ENCODE results near the gene LBH. TPM values are rescaled to one million over a fixed set of nuclear protein-coding genes. Genes with fewer than 3 reads are reported as not detected.

The LBH gene
- total and polyA plus RNA-seq, 7 donors = 4.2 to 51.8 (median 20.0) TPM

GRCh38 chr2:30280596-30281434, 49.5 kb downstream of the LBH start:
- no peaks in the 10 kb centered on the region for H3K27me3 ChIP-seq
- H3K9me3 ChIP-seq = no peaks in the 10 kb centered on the region
- H3K4me1 ChIP-seq = peaks cover 0 to 8% (median 2%) of the 10 kb centered on the region in 4 donors
- 87 to 92% methylated on average over 8 of the region's 8 CpGs for WGBS, 2 donors
- H3K4me3 ChIP-seq = no peak overlapping the region
- DNase-seq = no peak
- TF ChIP-seq EP300 (IDR thresholded peaks at IDR 0.05) (no peak), POLR2A (IDR thresholded peaks at IDR 0.05) (no peak), POLR2AphosphoS5 (IDR thresholded peaks at IDR 0.05) (no peak)
- TF ChIP-seq, protein P1, sequence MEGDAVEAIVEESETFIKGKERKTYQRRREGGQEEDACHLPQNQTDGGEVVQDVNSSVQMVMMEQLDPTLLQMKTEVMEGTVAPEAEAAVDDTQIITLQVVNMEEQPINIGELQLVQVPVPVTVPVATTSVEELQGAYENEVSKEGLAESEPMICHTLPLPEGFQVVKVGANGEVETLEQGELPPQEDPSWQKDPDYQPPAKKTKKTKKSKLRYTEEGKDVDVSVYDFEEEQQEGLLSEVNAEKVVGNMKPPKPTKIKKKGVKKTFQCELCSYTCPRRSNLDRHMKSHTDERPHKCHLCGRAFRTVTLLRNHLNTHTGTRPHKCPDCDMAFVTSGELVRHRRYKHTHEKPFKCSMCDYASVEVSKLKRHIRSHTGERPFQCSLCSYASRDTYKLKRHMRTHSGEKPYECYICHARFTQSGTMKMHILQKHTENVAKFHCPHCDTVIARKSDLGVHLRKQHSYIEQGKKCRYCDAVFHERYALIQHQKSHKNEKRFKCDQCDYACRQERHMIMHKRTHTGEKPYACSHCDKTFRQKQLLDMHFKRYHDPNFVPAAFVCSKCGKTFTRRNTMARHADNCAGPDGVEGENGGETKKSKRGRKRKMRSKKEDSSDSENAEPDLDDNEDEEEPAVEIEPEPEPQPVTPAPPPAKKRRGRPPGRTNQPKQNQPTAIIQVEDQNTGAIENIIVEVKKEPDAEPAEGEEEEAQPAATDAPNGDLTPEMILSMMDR (IDR thresholded peaks at IDR 0.05) = no peak
- intact Hi-C loops (cut with DNase I) = no loop called here
- no peak overlapping the region for H3K27ac ChIP-seq
- no peaks in the 10 kb centered on the region for H3K36me3 ChIP-seq

GRCh38 chr2:30282081-30282480, 50.7 kb downstream of the LBH start:
- H3K27ac ChIP-seq = no peak overlapping the region
- H3K27me3 ChIP-seq = no peaks in the 10 kb centered on the region
- no peak overlapping the region for H3K4me3 ChIP-seq
- DNase-seq = no peak
- intact Hi-C loops (cut with DNase I) = no loop called here
- no peak for TF ChIP-seq POLR2AphosphoS5 (IDR thresholded peaks at IDR 0.05)
- no peak for TF ChIP-seq EP300 (IDR thresholded peaks at IDR 0.05)
- TF ChIP-seq, protein P1 (IDR thresholded peaks at IDR 0.05) = no peak
- TF ChIP-seq POLR2A (IDR thresholded peaks at IDR 0.05) = no peak
- WGBS, 2 donors = 75 to 88% methylated on average over 6 of the region's 6 CpGs
- peaks cover 0 to 8% (median 2%) of the 10 kb centered on the region in 4 donors for H3K4me1 ChIP-seq
- no peaks in the 10 kb centered on the region for H3K36me3 ChIP-seq
- no peaks in the 10 kb centered on the region for H3K9me3 ChIP-seq

DNA sequence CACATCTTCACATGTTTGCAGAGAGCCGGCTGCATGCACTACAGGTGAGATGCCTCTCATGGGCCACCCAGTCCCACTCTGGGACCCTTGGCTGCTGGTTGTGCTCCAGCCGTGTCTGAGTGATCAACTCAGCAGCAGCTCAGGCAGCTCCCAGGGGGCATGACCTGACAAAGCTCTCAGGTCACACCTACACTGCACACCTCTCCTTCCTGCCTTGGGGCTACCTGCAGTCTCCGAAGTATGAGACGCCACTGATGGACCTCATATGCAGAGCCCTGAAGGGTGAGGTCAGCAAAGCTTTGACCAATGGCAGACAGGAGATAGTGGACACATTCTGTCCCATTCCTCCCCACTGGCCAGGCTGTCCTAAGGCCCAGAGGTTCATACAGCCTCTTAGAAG, 51.4 kb downstream of the LBH start:
- WGBS, 2 donors = 85 to 98% methylated on average over 4 of the region's 4 CpGs
- TF ChIP-seq POLR2A (IDR thresholded peaks at IDR 0.05) (no peak), EP300 (IDR thresholded peaks at IDR 0.05) (no peak), POLR2AphosphoS5 (IDR thresholded peaks at IDR 0.05) (no peak)
- TF ChIP-seq, protein P1 (IDR thresholded peaks at IDR 0.05) = no peak
- intact Hi-C loops (cut with DNase I) = no loop called here
- Histone ChIP-seq H3K36me3 (no peaks in the 10 kb centered on the region), H3K4me1 (peaks cover 0 to 8% (median 2%) of the 10 kb centered on the region in 4 donors), H3K27ac (no peak overlapping the region), H3K9me3 (no peaks in the 10 kb centered on the region), H3K27me3 (no peaks in the 10 kb centered on the region), H3K4me3 (no peak overlapping the region)
- DNase-seq = no peak

- no peak overlapping the region for H3K4me3 ChIP-seq
- peaks cover 0 to 17% (median 6%) of the 10 kb centered on the region in 4 donors for H3K4me1 ChIP-seq
- H3K27me3 ChIP-seq = no peaks in the 10 kb centered on the region
- H3K27ac ChIP-seq = no peak overlapping the region
- TF ChIP-seq POLR2AphosphoS5 (IDR thresholded peaks at IDR 0.05) = no peak
- TF ChIP-seq EP300 (IDR thresholded peaks at IDR 0.05) = no peak
- TF ChIP-seq POLR2A (IDR thresholded peaks at IDR 0.05) = no peak
- TF ChIP-seq, protein P1 (IDR thresholded peaks at IDR 0.05) = no peak
- no peaks in the 10 kb centered on the region for H3K9me3 ChIP-seq
- intact Hi-C loops (cut with DNase I) = no loop called here
- H3K36me3 ChIP-seq = no peaks in the 10 kb centered on the region
- WGBS, 2 donors = 89 to 94% methylated on average over 14 of the region's 14 CpGs
- no peak for DNase-seq
These were observed 52.7 kb downstream of the LBH start for GRCh38 chr2:30283931-30284565.

Measured in sigmoid colon (tissue), 7 donors.